B cell (primary cell): Measurements from ENCODE around the gene MATN3. TPM values are rescaled to one million over a fixed set of nuclear protein-coding genes. Genes with fewer than 3 reads are reported as not detected.

ENCODE experiments used
- ATAC-seq: fragments of 200-7000 bp; cut with Tn5 transposase; one replicate; pipeline ENCODE4 v1.10.0; 2021; ENCODE audit warnings: low read depth, mild to moderate bottlenecking, moderate number of reproducible peaks, moderate library complexity
- CTCF ChIA-PET: fragments of 350-600 bp; sonication (Branson Sonifier 250); formaldehyde crosslinking; loops from one replicate; lab custom pipeline; 2021; ENCODE audit warnings: antibody characterized with exemption, inconsistent platforms; lab: Charles Lee
- POLR2A ChIA-PET: fragments of 350-600 bp; sonication (Branson Sonifier 250); formaldehyde crosslinking; loops from one replicate; lab custom pipeline; 2021; ENCODE audit warnings: antibody characterized with exemption; lab: Charles Lee
- DNase-seq: peaks from one replicate; pipeline ENCODE4 v3.0.0; 2013
- H2AFZ ChIP-seq: 2 replicates; pipeline ENCODE4 v1.6.1; 2012; ENCODE audit warnings: mild to moderate bottlenecking, low read depth, low read length; ENCODE audit not compliant: insufficient read depth, poor library complexity, severe bottlenecking
- H3K27ac ChIP-seq, 2 donors: 1 replicate in 1 of 2; 2 replicates in 1 of 2; pipeline ENCODE4 v1.5.1; 2012 to 2013; ENCODE audit warnings: low read length in 2 of 2, mild to moderate bottlenecking in 2 of 2, moderate library complexity in 1 of 2
- H3K27me3 ChIP-seq, 4 experiments: fragments of 200-600 bp in 1 of 4; sonication (generic) in 1 of 4; replicated peaks in 1 of 4; 1 replicate in 2 of 4; 2 replicates in 2 of 4; pipeline versions ENCODE4 v1.6.1 to v1.7.0; 2013 to 2016; ENCODE audit warnings: low read length in 3 of 4, mild to moderate bottlenecking in 2 of 4, mixed read lengths in 1 of 4, moderate library complexity in 1 of 4; ENCODE audit not compliant: insufficient read depth in 4 of 4, control insufficient read depth in 3 of 4; ENCODE audit errors: control extremely low read depth in 1 of 4
- H3K36me3 ChIP-seq, 2 experiments: replicated peaks in 1 of 2; 1 replicate in 1 of 2; 2 replicates in 1 of 2; pipeline versions ENCODE4 v1.6.1 to v1.7.1; 2013; ENCODE audit warnings: low read length in 1 of 2; ENCODE audit not compliant: insufficient read depth in 2 of 2, control insufficient read depth in 1 of 2; ENCODE audit errors: control extremely low read depth in 1 of 2, extremely low read depth in 1 of 2
- H3K4me1 ChIP-seq, 2 donors: fragments of 200-600 bp in 1 of 2; sonication (generic) in 1 of 2; 1 replicate in 1 of 2; 2 replicates in 1 of 2; pipeline versions ENCODE4 v1.5.1 to v1.6.1; 2013 to 2017; ENCODE audit warnings: low read length in 2 of 2; ENCODE audit not compliant: control insufficient read depth in 2 of 2, insufficient read depth in 2 of 2
- H3K4me2 ChIP-seq: replicated peaks from 2 replicates; pipeline ENCODE3; 2012; ENCODE audit warnings: mild to moderate bottlenecking, low read depth, low read length; ENCODE audit not compliant: poor library complexity, severe bottlenecking
- H3K4me3 ChIP-seq, 5 experiments: fragments of 200-600 bp in 1 of 5; sonication (generic) in 1 of 5; 1 replicate in 3 of 5; 2 replicates in 2 of 5; pipeline versions ENCODE4 v1.5.1 to v1.7.0; 2011 to 2016; ENCODE audit warnings: low read length in 4 of 5, mild to moderate bottlenecking in 4 of 5, low read depth in 2 of 5, control low read depth in 1 of 5, moderate library complexity in 1 of 5; ENCODE audit not compliant: insufficient read depth in 1 of 5; ENCODE audit errors: control extremely low read depth in 1 of 5, extremely low read depth in 1 of 5
- H3K79me2 ChIP-seq: fragments of 200-600 bp; sonication (generic); one replicate; pipeline ENCODE4 v1.6.0; 2016; ENCODE audit warnings: low read length; ENCODE audit not compliant: control insufficient read depth, insufficient read depth
- H3K9ac ChIP-seq: fragments of 200-600 bp; sonication (generic); 2 replicates; pipeline ENCODE4 v1.6.1; 2017; ENCODE audit warnings: mild to moderate bottlenecking, low read length, moderate library complexity
- H3K9me3 ChIP-seq, 3 donors: one replicate each; pipeline versions ENCODE4 v1.6.1 to v1.7.1; 2013; ENCODE audit warnings: low read length in 2 of 3; ENCODE audit not compliant: control insufficient read depth in 2 of 3, insufficient read depth in 1 of 3; ENCODE audit errors: control extremely low read depth in 1 of 3
- H4K20me1 ChIP-seq: 2 replicates; pipeline ENCODE4 v1.6.0; 2012; ENCODE audit warnings: mild to moderate bottlenecking, low read length; ENCODE audit not compliant: insufficient read depth, control insufficient read depth, poor library complexity, severe bottlenecking
- H3K27ac Mint-ChIP-seq: one replicate; pipeline ENCODE4 v1.8.0; 2021; ENCODE audit warnings: mixed read lengths
- H3K27me3 Mint-ChIP-seq: one replicate; pipeline ENCODE4 v1.8.0; 2021; ENCODE audit warnings: mixed read lengths
- H3K4me1 Mint-ChIP-seq: one replicate; pipeline ENCODE4 v1.8.0; 2021; ENCODE audit warnings: mixed read lengths
- H3K4me3 Mint-ChIP-seq: one replicate; pipeline ENCODE4 v1.8.0; 2021; ENCODE audit warnings: mixed read lengths
- H3K9me3 Mint-ChIP-seq: one replicate; pipeline ENCODE4 v1.8.0; 2022; ENCODE audit warnings: mixed read lengths; ENCODE audit not compliant: insufficient read depth
- CTCF ChIP-seq: fragments of 200-600 bp; IDR thresholded peaks from one replicate; pipeline ENCODE4 v1.8.0; 2022; ENCODE audit warnings: antibody characterized with exemption, mild to moderate bottlenecking
- EZH2 ChIP-seq: IDR thresholded peaks from 2 replicates; pipeline ENCODE4 v1.6.1; 2012; ENCODE audit warnings: borderline replicate concordance, low read depth, mild to moderate bottlenecking, moderate library complexity, low read length; ENCODE audit not compliant: insufficient read depth, poor library complexity, severe bottlenecking
- WGBS: methylation state at CpG from one replicate; pipeline ENCODE4 v1.1.5; 2013; ENCODE audit warnings: missing lambda C conversion rate; ENCODE audit not compliant: insufficient coverage; 5-methylcytosine and 5-hydroxymethylcytosine counted together
- intact Hi-C: fragments of 100-400 bp; cut with micrococcal nuclease; formaldehyde crosslinking; loops from one replicate; pipeline ENCODE4 v1.10.0; 2022
- polyA plus RNA-seq: library from polyadenylated mRNA; depleted of rRNA; stranded (reverse); fragments of >200 nt; gene quantifications from 2 replicates; pipeline ENCODE4 v1.2.3, GENCODE V29; 2012
- total RNA-seq, 2 donors: library from RNA; stranded (reverse); fragments of 120-200 nt in 1 of 2; gene quantifications; 1 replicate in 1 of 2; 2 replicates in 1 of 2; pipeline versions ENCODE4 v1.2.3 to v1.2.4, GENCODE V29; 2013 to 2022

MATN3 gene
- total and polyA plus RNA-seq, 2 donors (not counting 1 experiment from before 2014, with no cell fraction given) = not detected

- H3K9me3 ChIP-seq = peaks cover 0 to 3% (median 0%) of the 10 kb centered on the region in 3 donors
- ChIA-PET POLR2A (no interaction called here), CTCF (interaction anchor here (1.2 to 1.4 kb wide), 2 partner anchors 84 to 110 kb away, joined by 3 read pairs; no protein-coding TSS in a partner anchor)
- no peak overlapping the region for H3K27ac ChIP-seq
- DNase-seq = no peak
- H3K9me3 Mint-ChIP-seq = no peaks in the 10 kb centered on the region
- H3K4me1 Mint-ChIP-seq = peaks cover 11% of the 10 kb centered on the region
- H3K4me3 Mint-ChIP-seq = peak overlapping the region; percentile 83
- peak overlapping the region; percentile 90 for H3K4me2 ChIP-seq
- H3K27ac Mint-ChIP-seq = no peak overlapping the region
- intact Hi-C loops = loop anchor here (2.0 kb wide), 1 partner anchor 23 kb away; no protein-coding TSS in a partner anchor
- no peaks in the 10 kb centered on the region for H3K36me3 ChIP-seq
- H3K4me3 ChIP-seq = no peak overlapping the region
- H3K9ac ChIP-seq = no peak overlapping the region
- peaks cover 11 to 18% of the 10 kb centered on the region in 2 donors for H3K4me1 ChIP-seq
- peaks cover 57% of the 10 kb centered on the region for H3K27me3 Mint-ChIP-seq
- H2AFZ ChIP-seq = no peak overlapping the region
- no peaks in the 10 kb centered on the region for H4K20me1 ChIP-seq
- H3K79me2 ChIP-seq = no peaks in the 10 kb centered on the region
- TF ChIP-seq CTCF (no peak), EZH2 (no peak)
- no peak for ATAC-seq
- H3K27me3 ChIP-seq = peaks cover 0 to 33% (median 23%) of the 10 kb centered on the region in 4 experiments
- WGBS = 97% methylated on average over 11 of the region's 14 CpGs
Observed at GRCh38 chr2:20011276-20012031, 1.0 kb downstream of the MATN3 start.

- no peak for ATAC-seq
- H3K4me2 ChIP-seq = no peak overlapping the region
- no peak for DNase-seq
- no peaks in the 10 kb centered on the region for H4K20me1 ChIP-seq
- no peak overlapping the region for H3K27ac ChIP-seq
- WGBS = 96% methylated on average over 5 of the region's 5 CpGs
- H3K9ac ChIP-seq = no peak overlapping the region
- Mint-ChIP-seq H3K9me3 (no peaks in the 10 kb centered on the region), H3K27me3 (peaks cover 42% of the 10 kb centered on the region), H3K4me3 (no peak overlapping the region), H3K4me1 (peaks cover 11% of the 10 kb centered on the region), H3K27ac (no peak overlapping the region)
- H3K9me3 ChIP-seq = no peaks in the 10 kb centered on the region
- peaks cover 11 to 18% of the 10 kb centered on the region in 2 donors for H3K4me1 ChIP-seq
- no peak for TF ChIP-seq EZH2
- H2AFZ ChIP-seq = no peak overlapping the region
- ChIA-PET POLR2A (no interaction called here), CTCF (no interaction called here)
- no peaks in the 10 kb centered on the region for H3K79me2 ChIP-seq
- H3K36me3 ChIP-seq = no peaks in the 10 kb centered on the region
- intact Hi-C loops = no loop called here
- H3K27me3 ChIP-seq = peaks cover 0 to 23% (median 18%) of the 10 kb centered on the region in 4 experiments
- H3K4me3 ChIP-seq = no peak overlapping the region
Observed at GRCh38 chr2:20008703-20009102, 3.8 kb downstream of the MATN3 start.
